ENCODE results near the gene ATXN1. TPM values are rescaled to one million over a fixed set of nuclear protein-coding genes. Genes with fewer than 3 reads are reported as not detected.
A peak's percentile ranks its signal among the peaks of the same experiment; 100 is the strongest.

ATXN1 gene
- total RNA-seq, 1 donor from 2014 or later: 64.5 TPM

DNA sequence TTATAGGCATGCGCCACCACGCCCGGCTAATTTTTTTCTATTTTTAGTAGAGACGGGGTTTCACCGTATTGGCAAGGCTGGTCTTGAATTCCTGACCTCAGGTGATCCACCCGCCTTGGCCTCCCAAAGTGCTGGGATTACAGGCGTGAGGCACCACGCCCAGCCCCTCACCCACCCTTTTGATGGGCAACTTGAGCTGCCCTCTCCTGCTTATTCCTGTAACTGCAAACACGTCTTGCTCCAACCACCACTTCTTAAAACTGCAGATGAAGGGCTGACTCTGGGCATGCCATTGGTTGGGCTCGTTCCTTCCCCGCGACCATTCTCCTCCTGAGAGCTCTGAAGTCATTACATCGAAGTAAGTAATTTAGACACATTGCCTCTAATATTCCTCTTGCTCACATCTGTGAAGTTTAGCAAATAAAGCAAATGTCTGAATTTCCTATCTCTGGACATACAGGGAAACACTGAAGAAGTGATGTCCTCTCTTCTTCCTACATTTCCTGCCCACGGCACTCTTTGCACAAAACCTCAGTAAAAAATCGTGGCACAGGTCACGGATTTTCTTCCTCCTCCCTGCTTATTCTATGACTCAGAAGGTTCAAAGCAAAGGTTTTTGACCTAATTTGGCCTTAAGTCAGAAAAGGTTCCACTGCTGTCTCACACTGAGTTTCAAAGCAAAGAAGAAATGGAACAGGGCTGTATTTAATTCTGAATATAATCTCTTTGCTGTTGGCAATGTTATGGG is 405.4 kb downstream of the ATXN1 start:
- DNase-seq (ENCODE audit: low spot score): no peak
- TF ChIP-seq, protein P1, sequence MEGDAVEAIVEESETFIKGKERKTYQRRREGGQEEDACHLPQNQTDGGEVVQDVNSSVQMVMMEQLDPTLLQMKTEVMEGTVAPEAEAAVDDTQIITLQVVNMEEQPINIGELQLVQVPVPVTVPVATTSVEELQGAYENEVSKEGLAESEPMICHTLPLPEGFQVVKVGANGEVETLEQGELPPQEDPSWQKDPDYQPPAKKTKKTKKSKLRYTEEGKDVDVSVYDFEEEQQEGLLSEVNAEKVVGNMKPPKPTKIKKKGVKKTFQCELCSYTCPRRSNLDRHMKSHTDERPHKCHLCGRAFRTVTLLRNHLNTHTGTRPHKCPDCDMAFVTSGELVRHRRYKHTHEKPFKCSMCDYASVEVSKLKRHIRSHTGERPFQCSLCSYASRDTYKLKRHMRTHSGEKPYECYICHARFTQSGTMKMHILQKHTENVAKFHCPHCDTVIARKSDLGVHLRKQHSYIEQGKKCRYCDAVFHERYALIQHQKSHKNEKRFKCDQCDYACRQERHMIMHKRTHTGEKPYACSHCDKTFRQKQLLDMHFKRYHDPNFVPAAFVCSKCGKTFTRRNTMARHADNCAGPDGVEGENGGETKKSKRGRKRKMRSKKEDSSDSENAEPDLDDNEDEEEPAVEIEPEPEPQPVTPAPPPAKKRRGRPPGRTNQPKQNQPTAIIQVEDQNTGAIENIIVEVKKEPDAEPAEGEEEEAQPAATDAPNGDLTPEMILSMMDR (IDR thresholded peaks at IDR 0.05): no peak
- H3K36me3 Mint-ChIP-seq (ENCODE audit: low read depth): no peaks in the 10 kb centered on the region
- no peak overlapping the region for H3K4me3 Mint-ChIP-seq (ENCODE audit: unreplicated experiment)
- peak overlapping the region; percentile 53 for H3K27ac Mint-ChIP-seq (ENCODE audit: unreplicated experiment)
- peaks cover 61% of the 10 kb centered on the region for H3K4me1 Mint-ChIP-seq (ENCODE audit: low read depth)
- no peaks in the 10 kb centered on the region for H3K27me3 Mint-ChIP-seq (ENCODE audit: low read depth)
- no peaks in the 10 kb centered on the region for H3K9me3 Mint-ChIP-seq (ENCODE audit: low read depth)

DNA sequence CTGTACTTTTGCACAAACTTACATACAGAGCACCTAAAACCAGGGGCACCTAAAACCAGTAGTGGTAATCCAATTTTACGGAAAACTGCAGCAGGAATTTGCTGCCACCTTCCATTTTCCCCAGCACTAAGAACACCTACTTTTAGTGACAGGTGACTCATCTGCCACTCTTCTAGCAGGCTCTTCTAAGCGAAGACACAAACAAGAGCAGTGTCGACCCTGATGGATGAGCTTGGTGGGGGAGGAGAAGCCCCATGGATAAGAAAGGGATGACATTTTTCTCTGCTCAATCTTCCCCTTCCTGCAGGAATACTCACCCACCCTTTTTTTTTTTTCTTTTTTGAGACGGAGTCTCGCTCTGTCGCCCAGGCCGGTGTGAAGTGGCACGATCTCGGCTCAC is 406.0 kb downstream of the ATXN1 start:
- no peaks in the 10 kb centered on the region for H3K27me3 Mint-ChIP-seq (ENCODE audit: low read depth)
- no peaks in the 10 kb centered on the region for H3K9me3 Mint-ChIP-seq (ENCODE audit: low read depth)
- no peak overlapping the region for H3K27ac Mint-ChIP-seq (ENCODE audit: unreplicated experiment)
- no peaks in the 10 kb centered on the region for H3K36me3 Mint-ChIP-seq (ENCODE audit: low read depth)
- H3K4me1 Mint-ChIP-seq (ENCODE audit: low read depth): peaks cover 56% of the 10 kb centered on the region
- TF ChIP-seq, protein P1 (IDR thresholded peaks at IDR 0.05): no peak
- H3K4me3 Mint-ChIP-seq (ENCODE audit: unreplicated experiment): no peak overlapping the region
- no peak for DNase-seq (ENCODE audit: low spot score)

DNA sequence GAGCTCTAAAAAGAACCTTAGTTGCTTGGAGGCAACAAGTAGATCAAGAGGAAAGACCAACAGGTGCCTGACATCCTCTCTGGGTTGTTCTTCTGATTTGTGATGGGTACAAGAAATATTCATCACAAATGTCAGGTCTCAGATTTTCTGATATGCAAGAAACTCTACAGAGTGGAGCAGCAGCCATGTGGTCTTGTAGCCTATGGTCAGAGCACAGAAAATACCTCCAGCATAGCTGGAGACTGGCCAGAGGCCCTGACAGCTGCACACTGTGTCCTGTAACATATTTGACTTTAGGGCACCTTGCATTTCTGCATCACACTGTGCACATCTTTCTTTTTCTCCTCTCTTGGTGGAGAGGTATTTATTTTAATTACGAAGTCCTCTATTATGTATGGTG is 406.6 kb downstream of the ATXN1 start:
- TF ChIP-seq, protein P1 (IDR thresholded peaks at IDR 0.05): no peak
- no peak for DNase-seq (ENCODE audit: low spot score)
- Mint-ChIP-seq H3K27me3 (ENCODE audit: low read depth) (no peaks in the 10 kb centered on the region), H3K36me3 (ENCODE audit: low read depth) (no peaks in the 10 kb centered on the region), H3K4me1 (ENCODE audit: low read depth) (peaks cover 52% of the 10 kb centered on the region), H3K27ac (ENCODE audit: unreplicated experiment) (no peak overlapping the region), H3K4me3 (ENCODE audit: unreplicated experiment) (no peak overlapping the region), H3K9me3 (ENCODE audit: low read depth) (no peaks in the 10 kb centered on the region)

DNA sequence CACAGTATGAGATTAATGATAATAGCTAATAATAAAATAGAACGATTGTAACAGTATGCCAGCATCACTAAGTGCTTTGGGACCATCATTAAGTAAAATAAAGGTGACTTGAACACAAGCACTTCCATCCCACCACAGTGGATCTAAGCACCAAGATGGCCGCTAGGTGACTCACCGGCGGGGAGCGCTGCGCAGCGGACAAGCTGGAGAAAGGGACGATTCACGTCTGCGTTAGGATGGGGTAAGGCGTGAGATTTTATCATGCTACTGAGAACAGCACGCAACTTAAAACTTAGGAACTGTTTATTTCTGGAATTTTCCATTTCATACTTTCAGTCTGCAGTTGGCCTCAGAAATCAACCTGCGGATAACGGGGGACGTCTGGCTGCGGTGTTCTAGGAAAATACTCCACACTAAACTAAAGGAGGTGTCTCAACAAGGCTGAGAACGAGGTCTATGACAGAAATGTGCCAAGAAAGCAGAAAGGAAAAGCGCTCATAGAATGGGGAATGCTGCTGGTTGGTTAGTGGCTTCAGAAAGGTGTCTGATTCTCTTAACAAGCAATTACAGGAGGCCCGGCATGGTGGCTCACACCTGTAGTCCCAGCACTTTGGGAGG is 408.3 kb downstream of the ATXN1 start:
- Mint-ChIP-seq H3K4me1 (ENCODE audit: low read depth) (peaks cover 54% of the 10 kb centered on the region), H3K36me3 (ENCODE audit: low read depth) (no peaks in the 10 kb centered on the region), H3K9me3 (ENCODE audit: low read depth) (no peaks in the 10 kb centered on the region), H3K27me3 (ENCODE audit: low read depth) (no peaks in the 10 kb centered on the region), H3K27ac (ENCODE audit: unreplicated experiment) (peak overlapping the region; percentile 98), H3K4me3 (ENCODE audit: unreplicated experiment) (no peak overlapping the region)
- TF ChIP-seq, protein P1 (IDR thresholded peaks at IDR 0.05): no peak
- no peak for DNase-seq (ENCODE audit: low spot score)

DNA sequence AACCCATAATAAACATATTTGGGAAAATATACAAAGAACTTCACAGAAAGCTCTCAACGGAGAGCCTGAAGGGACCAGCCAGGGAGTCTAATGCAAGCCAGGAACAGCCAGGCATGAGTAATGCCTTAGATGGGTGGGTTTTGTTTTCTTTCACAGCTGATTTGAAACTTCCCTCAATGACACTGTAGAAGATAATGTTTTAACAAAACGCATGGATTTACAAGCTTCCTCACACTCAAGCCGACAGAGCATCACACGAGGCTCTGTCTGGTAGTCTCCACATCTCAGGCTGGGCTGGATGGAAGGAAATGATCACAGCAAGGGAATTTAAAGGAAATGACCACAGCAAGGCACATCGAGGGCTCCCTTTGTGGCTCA is 409.0 kb downstream of the ATXN1 start:
- no peak for DNase-seq (ENCODE audit: low spot score)
- peak overlapping the region; percentile 98 for H3K27ac Mint-ChIP-seq (ENCODE audit: unreplicated experiment)
- H3K9me3 Mint-ChIP-seq (ENCODE audit: low read depth): no peaks in the 10 kb centered on the region
- H3K4me1 Mint-ChIP-seq (ENCODE audit: low read depth): peaks cover 54% of the 10 kb centered on the region
- H3K36me3 Mint-ChIP-seq (ENCODE audit: low read depth): no peaks in the 10 kb centered on the region
- H3K27me3 Mint-ChIP-seq (ENCODE audit: low read depth): no peaks in the 10 kb centered on the region
- peak overlapping the region; percentile 34 for H3K4me3 Mint-ChIP-seq (ENCODE audit: unreplicated experiment)
- TF ChIP-seq, protein P1 (IDR thresholded peaks at IDR 0.05): no peak

All from chondrocyte (in vitro differentiated cells).